NCI-H2227 (cell line): ENCODE data around the gene CHSY3.

Experiments used
- DNase-seq: peaks from one replicate; lab custom pipeline; 2025; ENCODE audit not compliant: unreplicated experiment; lab: John Stamatoyannopoulos, UW

Gene CHSY3

GRCh38 chr5:129945028-129945427 is 40.8 kb downstream of the CHSY3 start:
- no peak for DNase-seq

GRCh38 chr5:129945774-129946270 is 41.6 kb downstream of the CHSY3 start:
- no peak for DNase-seq

GRCh38 chr5:129951039-129951438 is 46.8 kb downstream of the CHSY3 start:
- DNase-seq, result no peak

GRCh38 chr5:129958581-129958980 is 54.3 kb downstream of the CHSY3 start:
- DNase-seq, result no peak

- DNase-seq, result no peak
These were observed 56.6 kb downstream of the CHSY3 start for GRCh38 chr5:129960831-129961230.

GRCh38 chr5:129962506-129962905 is 58.2 kb downstream of the CHSY3 start:
- no peak for DNase-seq

GRCh38 chr5:129963359-129963758 is 59.1 kb downstream of the CHSY3 start:
- DNase-seq, result no peak

- DNase-seq, result no peak
These were observed 61.8 kb downstream of the CHSY3 start for GRCh38 chr5:129966071-129966470.

- no peak for DNase-seq
These were observed 67.4 kb downstream of the CHSY3 start for GRCh38 chr5:129971714-129972113.

GRCh38 chr5:129972465-129973141 is 68.3 kb downstream of the CHSY3 start:
- no peak for DNase-seq

GRCh38 chr5:129973716-129974426 is 69.6 kb downstream of the CHSY3 start:
- no peak for DNase-seq

- DNase-seq, result no peak
These were observed 73.5 kb downstream of the CHSY3 start for GRCh38 chr5:129977810-129978209.

GRCh38 chr5:129978270-129978669 is 74.0 kb downstream of the CHSY3 start:
- DNase-seq, result no peak

GRCh38 chr5:129988453-129988852 is 84.2 kb downstream of the CHSY3 start:
- no peak for DNase-seq

- DNase-seq, result no peak
These were observed 87.5 kb downstream of the CHSY3 start for GRCh38 chr5:129991780-129992179.

GRCh38 chr5:129996896-129997295 is 92.6 kb downstream of the CHSY3 start:
- DNase-seq, result no peak

- no peak for DNase-seq
These were observed 96.2 kb downstream of the CHSY3 start for GRCh38 chr5:130000460-130000859.

GRCh38 chr5:130002183-130002582 is 97.9 kb downstream of the CHSY3 start:
- no peak for DNase-seq

- DNase-seq, result no peak
These were observed 98.6 kb downstream of the CHSY3 start for GRCh38 chr5:130002876-130003275.

- no peak for DNase-seq
These were observed 107.7 kb downstream of the CHSY3 start for GRCh38 chr5:130011986-130012385.

GRCh38 chr5:130017173-130017572 is 112.9 kb downstream of the CHSY3 start:
- DNase-seq, result no peak

- DNase-seq, result no peak
These were observed 114.4 kb downstream of the CHSY3 start for GRCh38 chr5:130018641-130019040.

GRCh38 chr5:130021000-130021399 is 116.7 kb downstream of the CHSY3 start:
- DNase-seq, result no peak
